Measurements from ENCODE around the gene RAB40A. TPM values are rescaled to one million over a fixed set of nuclear protein-coding genes. Genes with fewer than 3 reads are reported as not detected.
A peak's percentile ranks its signal among the peaks of the same experiment; 100 is the strongest.
"Not testable (repeated sequence)": the region's sequence is repeated elsewhere in the genome, so short reads cannot be mapped to it uniquely, and the experiment has no call there.

The RAB40A gene
- total RNA-seq, 2 donors from 2014 or later, result 0.31 TPM; not detected in 1

DNA sequence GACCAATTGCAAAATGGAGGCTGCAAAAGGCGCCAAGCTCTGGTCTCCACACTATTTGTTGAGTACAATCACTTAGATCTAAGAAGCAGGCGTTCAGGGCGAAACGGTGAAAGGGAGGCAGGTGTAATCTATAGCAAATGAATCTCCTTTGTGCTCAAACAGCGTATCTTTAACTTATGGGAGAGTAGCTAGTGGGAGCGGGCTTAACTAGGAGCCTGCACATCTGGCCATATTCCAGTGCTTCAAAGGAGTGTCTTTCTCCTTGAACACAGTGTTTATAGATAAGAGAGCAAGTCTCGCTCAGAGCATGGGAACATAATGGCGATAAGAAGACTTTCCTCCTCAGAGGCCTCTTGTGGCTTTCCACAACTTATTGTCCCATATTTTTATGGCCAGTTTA, 49.3 kb downstream of the RAB40A start:
- H3K36me3 Mint-ChIP-seq (ENCODE audit: low read depth); H3K9me3 ChIP-seq (ENCODE audit: control insufficient read depth, low read length, poor library complexity, severe bottlenecking); H3K4me1 Mint-ChIP-seq; ATAC-seq; H3K27ac Mint-ChIP-seq; H3K27me3 Mint-ChIP-seq; DNase-seq; H3K4me3 Mint-ChIP-seq: not testable (repeated sequence)

DNA sequence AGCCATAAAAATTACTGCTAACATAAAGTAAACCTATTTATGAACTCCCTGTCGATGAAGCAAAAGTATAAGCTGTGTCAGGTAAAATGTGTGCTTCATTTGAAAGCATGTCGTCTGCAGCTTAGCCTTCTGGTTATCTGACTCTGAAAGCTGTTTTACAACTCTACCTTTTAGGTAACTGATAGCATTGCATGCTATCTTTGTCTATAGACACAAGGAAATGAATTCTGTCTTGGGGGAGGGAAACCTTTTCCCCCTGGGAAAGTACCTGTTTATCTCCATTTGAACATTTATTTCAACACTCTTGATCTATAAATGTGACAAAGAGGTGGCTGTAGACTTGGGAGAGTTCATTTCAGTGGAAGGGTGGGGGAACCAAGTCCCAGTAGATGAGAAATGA, 51.4 kb downstream of the RAB40A start:
- ATAC-seq, result no peak
- DNase-seq, result no peak
- no peaks in the 10 kb centered on the region for H3K36me3 Mint-ChIP-seq (ENCODE audit: low read depth)
- H3K27ac Mint-ChIP-seq, result no peak overlapping the region
- no peak overlapping the region for H3K4me3 Mint-ChIP-seq
- peaks cover 5% of the 10 kb centered on the region for H3K27me3 Mint-ChIP-seq
- H3K9me3 ChIP-seq (ENCODE audit: control insufficient read depth, low read length, poor library complexity, severe bottlenecking), result no peaks in the 10 kb centered on the region
- H3K4me1 Mint-ChIP-seq, result peaks cover 5% of the 10 kb centered on the region

DNA sequence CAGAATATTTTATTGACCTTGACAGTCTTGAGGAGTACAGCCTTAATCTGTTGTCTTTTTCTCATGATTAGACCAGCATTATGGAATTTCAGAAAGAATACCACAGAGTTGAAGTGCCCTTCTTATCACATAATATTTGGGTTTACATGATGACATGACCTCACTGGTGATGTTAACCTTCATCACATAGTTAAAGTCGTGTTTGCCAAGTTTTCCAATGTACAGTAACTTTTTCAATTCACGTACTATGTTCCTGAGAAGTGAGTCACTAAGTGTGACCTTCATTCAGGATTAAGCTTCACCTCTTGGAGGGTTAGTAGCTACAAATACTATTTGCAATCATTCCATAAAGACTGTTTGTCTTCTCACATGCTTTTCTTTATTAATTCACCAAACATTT, 52.1 kb downstream of the RAB40A start:
- H3K27ac Mint-ChIP-seq, result no peak overlapping the region
- no peaks in the 10 kb centered on the region for H3K9me3 ChIP-seq (ENCODE audit: control insufficient read depth, low read length, poor library complexity, severe bottlenecking)
- peaks cover 8% of the 10 kb centered on the region for H3K4me1 Mint-ChIP-seq
- DNase-seq, result no peak
- H3K4me3 Mint-ChIP-seq, result no peak overlapping the region
- H3K27me3 Mint-ChIP-seq, result peaks cover 5% of the 10 kb centered on the region
- H3K36me3 Mint-ChIP-seq (ENCODE audit: low read depth), result no peaks in the 10 kb centered on the region
- no peak for ATAC-seq

DNA sequence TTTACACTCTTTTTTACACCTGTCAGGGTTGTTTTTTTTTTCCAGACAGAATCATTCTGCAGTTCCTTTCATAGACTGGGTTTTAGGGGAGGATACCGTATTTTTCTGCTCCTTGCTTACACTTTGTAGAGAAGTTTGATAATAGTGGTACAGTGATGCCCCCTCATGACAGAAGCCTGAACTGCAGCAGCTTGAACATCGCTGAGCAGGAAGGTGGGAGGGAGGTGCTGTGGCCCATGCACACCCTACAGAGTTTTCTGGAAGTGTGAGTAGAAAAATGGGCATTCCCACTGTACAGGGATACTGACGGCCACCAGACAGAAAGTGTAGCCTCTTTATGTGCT, 54.5 kb downstream of the RAB40A start:
- ATAC-seq (peak; percentile 95), DNase-seq (peak; percentile 40 to 61 (median 52))
- no peaks in the 10 kb centered on the region for H3K9me3 ChIP-seq (ENCODE audit: control insufficient read depth, low read length, poor library complexity, severe bottlenecking)
- H3K27ac Mint-ChIP-seq, result peak overlapping the region; percentile 72
- H3K4me3 Mint-ChIP-seq, result peak overlapping the region; percentile 97
- no peaks in the 10 kb centered on the region for H3K36me3 Mint-ChIP-seq (ENCODE audit: low read depth)
- peaks cover 4% of the 10 kb centered on the region for H3K27me3 Mint-ChIP-seq
- peaks cover 9% of the 10 kb centered on the region for H3K4me1 Mint-ChIP-seq

DNA sequence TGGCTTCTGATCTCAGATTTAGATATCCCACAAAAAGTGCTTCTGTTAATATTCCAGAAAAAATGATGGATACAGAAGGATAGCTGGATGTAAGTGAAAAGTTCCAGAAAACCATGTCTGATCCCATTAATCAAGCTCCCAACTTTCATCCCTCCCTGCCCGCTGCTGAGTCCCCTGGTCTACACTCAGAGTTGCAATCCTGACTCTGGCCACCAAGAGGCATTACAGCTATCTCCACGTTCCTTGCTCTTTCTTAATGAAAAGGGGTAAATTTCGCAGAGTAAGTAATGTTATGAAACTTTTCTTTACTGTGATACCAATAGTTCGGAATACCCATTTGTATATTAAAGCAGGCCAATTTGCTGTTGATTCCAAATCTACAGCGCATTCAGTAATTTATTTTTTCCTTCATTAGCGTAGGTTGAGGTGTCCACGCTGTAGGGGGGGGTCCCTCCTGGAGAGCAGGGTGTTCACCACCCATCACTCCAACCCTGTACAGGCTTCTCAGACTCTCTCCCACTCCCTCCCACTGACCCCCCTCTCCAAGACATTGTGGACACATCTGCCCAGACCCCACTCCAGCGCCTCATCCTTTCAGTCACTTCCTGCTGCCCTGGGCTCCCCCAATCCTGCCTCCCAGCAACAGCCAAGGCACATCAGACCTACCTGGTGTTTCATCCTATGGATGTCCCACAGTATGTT, 55.1 kb downstream of the RAB40A start:
- DNase-seq, result peak in 1 of 3 donors; percentile 11
- no peaks in the 10 kb centered on the region for H3K9me3 ChIP-seq (ENCODE audit: control insufficient read depth, low read length, poor library complexity, severe bottlenecking)
- ATAC-seq, result peak; percentile 80
- Mint-ChIP-seq H3K27me3 (no peaks in the 10 kb centered on the region), H3K4me1 (peaks cover 11% of the 10 kb centered on the region), H3K27ac (peak overlapping the region; percentile 72), H3K36me3 (ENCODE audit: low read depth) (no peaks in the 10 kb centered on the region), H3K4me3 (peak overlapping the region; percentile 97)

DNA sequence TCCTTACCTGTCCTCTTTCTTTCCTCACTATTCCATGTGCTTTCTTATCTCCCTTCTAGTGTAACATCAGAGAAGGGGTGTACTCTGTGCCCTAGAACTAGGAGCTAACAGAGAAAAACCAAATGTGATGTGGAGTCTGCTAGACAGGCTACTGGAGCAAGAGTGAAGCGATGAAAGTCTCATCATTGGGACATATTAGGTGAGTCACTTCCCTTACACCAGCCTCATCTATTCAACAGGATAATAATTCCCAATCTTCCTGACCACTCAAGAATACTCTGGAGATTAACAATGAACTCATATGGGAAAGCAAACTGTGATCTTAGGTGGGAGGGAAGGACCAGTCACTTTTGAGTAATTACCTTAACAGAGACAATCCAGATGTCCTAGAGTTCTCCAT, 58.1 kb downstream of the RAB40A start:
- Mint-ChIP-seq H3K27me3 (no peaks in the 10 kb centered on the region), H3K36me3 (ENCODE audit: low read depth) (peaks cover 2% of the 10 kb centered on the region), H3K27ac (peak overlapping the region; percentile 77), H3K4me3 (no peak overlapping the region), H3K4me1 (peaks cover 14% of the 10 kb centered on the region)
- ATAC-seq (no peak), DNase-seq (no peak)
- no peaks in the 10 kb centered on the region for H3K9me3 ChIP-seq (ENCODE audit: control insufficient read depth, low read length, poor library complexity, severe bottlenecking)

DNA sequence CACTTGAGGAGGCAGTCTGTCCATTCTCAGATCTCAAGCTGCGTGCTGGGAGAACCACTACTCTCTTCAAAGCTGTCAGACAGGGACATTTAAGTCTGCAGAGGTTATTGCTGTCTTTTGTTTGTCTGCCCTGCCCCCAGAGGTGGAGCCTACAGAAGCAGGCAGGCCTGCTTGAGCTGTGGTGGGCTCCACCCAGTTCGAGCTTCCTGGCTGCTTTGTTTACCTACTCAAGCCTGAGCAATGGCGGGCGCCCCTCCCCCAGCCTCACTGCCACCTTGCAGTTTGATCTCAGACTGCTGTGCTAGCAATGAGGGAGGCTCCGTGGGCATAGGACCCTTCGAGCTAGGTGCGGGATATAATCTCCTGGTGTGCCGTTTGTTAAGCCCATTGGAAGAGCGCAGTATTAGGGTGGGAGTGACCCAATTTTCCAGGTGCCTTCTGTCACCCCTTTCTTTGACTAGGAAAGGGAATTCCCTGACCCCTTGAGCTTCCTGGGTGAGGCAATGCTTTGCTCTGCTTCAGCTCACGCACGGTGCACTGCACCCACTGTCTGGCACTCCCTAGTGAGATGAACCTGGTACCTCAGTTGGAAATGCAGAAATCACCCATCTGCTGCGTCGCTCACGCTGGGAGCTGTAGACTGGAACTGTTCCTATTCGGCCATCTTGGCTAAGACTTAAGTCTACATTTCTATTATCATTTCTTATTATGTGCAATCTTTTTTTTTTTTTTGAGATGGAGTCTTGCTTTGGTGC, 59.1 kb downstream of the RAB40A start:
- peak in 2 of 3 donors; percentile 10 to 37 for DNase-seq
- ATAC-seq; H3K36me3 Mint-ChIP-seq (ENCODE audit: low read depth); H3K27me3 Mint-ChIP-seq; H3K9me3 ChIP-seq (ENCODE audit: control insufficient read depth, low read length, poor library complexity, severe bottlenecking): not testable (repeated sequence)
- H3K27ac Mint-ChIP-seq, result peak overlapping the region; percentile 77
- H3K4me3 Mint-ChIP-seq, result peak overlapping the region; percentile 33
- H3K4me1 Mint-ChIP-seq, result peaks cover 14% of the 10 kb centered on the region

DNA sequence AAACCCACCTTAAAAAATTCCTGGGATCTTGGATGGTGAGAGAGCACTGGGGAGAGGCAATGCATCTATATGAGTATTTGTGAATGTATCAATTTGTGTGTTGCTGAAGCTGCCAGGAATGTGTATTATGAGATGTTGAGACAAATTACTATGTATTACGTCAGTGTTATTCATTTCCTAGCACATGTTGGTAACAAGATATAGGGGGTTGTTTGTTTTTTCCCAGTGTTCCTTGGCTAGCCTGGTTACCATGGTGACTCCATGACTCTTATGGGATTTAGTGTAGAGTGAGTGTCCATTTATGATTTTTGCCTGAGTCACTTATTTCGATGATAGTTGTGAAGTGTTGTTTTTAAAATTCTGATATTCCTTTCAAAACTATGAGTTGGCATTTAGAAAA, 65.6 kb downstream of the RAB40A start:
- ATAC-seq, result no peak
- Mint-ChIP-seq H3K27ac (no peak overlapping the region), H3K27me3 (no peaks in the 10 kb centered on the region), H3K4me3 (no peak overlapping the region), H3K4me1 (no peaks in the 10 kb centered on the region), H3K36me3 (ENCODE audit: low read depth) (peaks cover 2% of the 10 kb centered on the region)
- H3K9me3 ChIP-seq (ENCODE audit: control insufficient read depth, low read length, poor library complexity, severe bottlenecking), result no peaks in the 10 kb centered on the region
- no peak for DNase-seq

Other genes starting within 250 kb of the RAB40A start
- not detected for gene TCEAL5, start 242.7 kb downstream of the RAB40A start, total RNA-seq
- gene BEX2, start 208.5 kb downstream of the RAB40A start, total RNA-seq, result 10 to 100 TPM; 24.6 to 28.2 TPM
- not detected for gene TCEAL7, start 189.2 kb downstream of the RAB40A start, total RNA-seq
- gene TCEAL9, start 163.0 kb downstream of the RAB40A start, total RNA-seq, result under 1 TPM in 1 of 2 donors, not detected in 1; 0.55 TPM
- gene BEX3, start 143.0 kb downstream of the RAB40A start, total RNA-seq, result 10 to 100 TPM in 1 of 2 donors, 1 to 10 TPM in 1; 5.7 to 32.0 TPM
- 10 to 100 TPM in 1 of 2 donors, 1 to 10 TPM in 1; 6.6 to 11.9 TPM for gene TCEAL4, start 66.0 kb upstream of the RAB40A start, total RNA-seq
- gene TCEAL3, start 88.5 kb upstream of the RAB40A start, total RNA-seq, result 1 to 10 TPM; 5.2 to 7.6 TPM
- 1 to 10 TPM; 3.7 to 4.7 TPM for gene TCEAL1, start 109.5 kb upstream of the RAB40A start, total RNA-seq
- 100 to 1,000 TPM; 176 to 192 TPM for gene MORF4L2, start 167.2 kb upstream of the RAB40A start, total RNA-seq
- not detected for gene TMEM31, start 191.4 kb upstream of the RAB40A start, total RNA-seq